GM10847 (cell line): ENCODE data around the gene HRK.

Experiments
- POLR2A ChIP-seq: IDR thresholded peaks from 2 replicates; pipeline ENCODE4 v1.6.1; 2011; ENCODE audit not compliant: insufficient read length; ENCODE audit errors: extremely low read depth

The HRK gene

GRCh38 chr12:116881325-116881876 is at the start of gene HRK:
Gene HRK, minus strand, starts transcription at chr12:116881441. Its CDS starts 134 bp downstream, at chr12:116881307.
- no peak for TF ChIP-seq POLR2A

GRCh38 chr12:116929885-116930284 is 48.6 kb upstream of the HRK start:
- TF ChIP-seq POLR2A, result no peak

GRCh38 chr12:116928504-116928903 is 47.3 kb upstream of the HRK start:
- no peak for TF ChIP-seq POLR2A

- TF ChIP-seq POLR2A, result no peak
These were observed 46.2 kb upstream of the HRK start for GRCh38 chr12:116927244-116927940.

GRCh38 chr12:116926283-116927243 is 45.3 kb upstream of the HRK start:
- TF ChIP-seq POLR2A, result no peak

GRCh38 chr12:116924558-116925453 is 43.6 kb upstream of the HRK start:
- TF ChIP-seq POLR2A, result no peak

GRCh38 chr12:116922194-116922897 is 41.1 kb upstream of the HRK start:
- no peak for TF ChIP-seq POLR2A

GRCh38 chr12:116920939-116921338 is 39.7 kb upstream of the HRK start:
- no peak for TF ChIP-seq POLR2A

GRCh38 chr12:116919706-116920485 is 38.7 kb upstream of the HRK start:
- no peak for TF ChIP-seq POLR2A

GRCh38 chr12:116919247-116919661 is 38.0 kb upstream of the HRK start:
- TF ChIP-seq POLR2A, result no peak

- TF ChIP-seq POLR2A, result no peak
These were observed 37.2 kb upstream of the HRK start for GRCh38 chr12:116918464-116918863.

- no peak for TF ChIP-seq POLR2A
These were observed 35.5 kb upstream of the HRK start for GRCh38 chr12:116916714-116917114.

GRCh38 chr12:116916122-116916521 is 34.9 kb upstream of the HRK start:
- TF ChIP-seq POLR2A, result no peak
